ENCODE data around the gene MRPL45. TPM values are rescaled to one million over a fixed set of nuclear protein-coding genes. Genes with fewer than 3 reads are reported as not detected.
A peak's percentile ranks its signal among the peaks of the same experiment; 100 is the strongest.

Gene MRPL45
- total RNA-seq, 1 experiment from 2014 or later, result 40.4 TPM

DNA sequence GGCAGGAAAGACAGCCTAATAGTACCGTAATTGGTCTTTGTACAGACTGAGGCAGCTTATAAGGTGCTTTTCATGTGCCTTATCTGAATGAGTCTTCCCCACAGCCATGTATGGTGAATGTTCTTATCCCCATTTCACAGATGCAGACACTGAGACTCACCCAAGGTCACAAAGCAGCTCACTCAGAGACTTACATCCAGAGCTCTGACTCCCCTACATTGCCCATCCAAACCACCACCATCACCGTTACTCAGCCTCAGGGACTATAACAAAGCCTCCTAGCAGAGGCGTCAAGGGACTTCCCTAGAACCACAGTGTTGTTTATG is 47.4 kb downstream of the MRPL45 start:
- no peak overlapping the region for H3K27ac ChIP-seq
- no peaks in the 10 kb centered on the region for H3K27me3 ChIP-seq (replicated peaks)
- no peaks in the 10 kb centered on the region for H3K4me1 ChIP-seq (replicated peaks)
- no peaks in the 10 kb centered on the region for H3K36me3 ChIP-seq
- no peak for DNase-seq (ENCODE audit: low read depth in 1 of 2, low spot score in 2 of 2)
- H3K4me3 ChIP-seq, result no peak overlapping the region
- H3K9me3 ChIP-seq (replicated peaks), result no peaks in the 10 kb centered on the region

DNA sequence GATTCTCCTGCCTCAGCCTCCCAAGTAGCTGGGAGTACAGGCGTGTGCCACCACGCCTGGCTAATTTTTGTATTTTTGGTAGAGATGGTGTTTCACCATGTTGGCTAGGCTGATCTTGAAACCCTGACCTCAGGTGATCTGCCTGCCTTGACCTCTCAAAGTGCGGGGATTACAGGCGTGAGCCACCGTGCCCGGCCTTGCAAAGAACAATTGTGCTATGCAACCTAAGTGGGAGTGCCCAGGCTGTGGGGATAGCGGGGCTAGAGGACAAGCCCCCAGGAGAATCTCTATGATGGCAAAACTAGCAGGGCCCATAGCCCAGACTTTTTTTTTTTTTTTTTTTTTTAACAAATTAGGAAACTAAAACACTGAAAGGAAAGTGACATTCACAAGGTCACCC is 48.8 kb downstream of the MRPL45 start:
- Histone ChIP-seq H3K27me3 (replicated peaks) (no peaks in the 10 kb centered on the region), H3K27ac (no peak overlapping the region), H3K4me3 (no peak overlapping the region), H3K36me3 (no peaks in the 10 kb centered on the region), H3K4me1 (replicated peaks) (no peaks in the 10 kb centered on the region), H3K9me3 (replicated peaks) (no peaks in the 10 kb centered on the region)
- DNase-seq (ENCODE audit: low read depth in 1 of 2, low spot score in 2 of 2), result no peak

DNA sequence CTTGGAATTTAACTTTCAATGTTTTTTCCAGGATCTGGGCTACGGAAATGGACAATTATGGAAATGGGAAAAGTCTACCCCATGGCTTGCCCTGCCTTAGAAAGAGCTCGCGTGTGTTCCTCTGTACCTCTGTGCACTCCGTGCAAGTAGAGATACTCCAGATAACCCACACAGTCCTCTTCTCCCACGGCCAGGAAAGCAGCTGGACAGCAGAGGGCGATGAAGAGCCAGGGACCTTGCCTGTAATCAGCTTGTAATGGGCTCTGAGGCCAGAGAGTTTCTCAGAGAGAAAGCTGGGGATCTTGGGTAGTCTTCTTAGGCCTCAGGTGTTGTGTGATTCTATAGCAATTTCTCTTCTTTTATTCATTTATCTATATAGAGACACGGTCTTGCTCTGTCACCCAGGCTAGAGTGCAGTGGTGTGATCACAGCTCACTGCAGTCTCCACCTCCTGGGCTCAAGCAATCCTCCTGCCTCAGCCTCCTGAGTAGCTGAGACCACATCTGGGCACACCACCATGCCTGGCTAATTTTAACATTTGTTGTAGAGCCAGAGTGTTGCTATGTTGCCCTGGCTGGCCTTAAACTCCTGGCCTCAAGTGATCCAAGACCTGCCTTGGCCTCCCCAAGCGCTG is 52.2 kb downstream of the MRPL45 start:
- Histone ChIP-seq H3K9me3 (replicated peaks) (no peaks in the 10 kb centered on the region), H3K4me3 (no peak overlapping the region), H3K36me3 (no peaks in the 10 kb centered on the region; the same call in 1 of the 2 replicates), H3K27ac (no peak overlapping the region), H3K4me1 (replicated peaks) (peaks cover 18% of the 10 kb centered on the region), H3K27me3 (replicated peaks) (no peaks in the 10 kb centered on the region)
- DNase-seq (ENCODE audit: low read depth in 1 of 2, low spot score in 2 of 2), result peak; percentile 64 to 77

DNA sequence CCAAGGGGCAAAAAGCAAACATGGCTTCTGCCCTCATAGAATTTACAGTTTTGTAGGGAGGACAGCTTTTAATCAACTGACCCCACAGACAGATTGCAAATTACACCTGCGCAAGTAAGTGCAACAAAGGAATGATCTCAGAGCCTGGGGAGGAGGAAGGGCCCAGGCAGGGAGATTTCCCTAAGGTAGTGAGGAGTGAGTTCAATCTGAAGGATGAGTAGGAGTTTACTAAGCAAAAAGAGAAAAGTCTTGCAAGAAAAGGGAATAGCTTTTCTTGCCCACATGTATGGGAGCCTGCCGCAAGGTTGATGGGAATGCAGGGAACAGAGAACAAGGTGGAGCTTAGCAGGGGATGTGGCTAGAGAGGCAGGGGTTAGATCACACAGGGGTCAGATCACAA is 53.1 kb downstream of the MRPL45 start:
- H3K36me3 ChIP-seq, result peaks cover 6% of the 10 kb centered on the region
- no peaks in the 10 kb centered on the region for H3K9me3 ChIP-seq (replicated peaks)
- H3K4me3 ChIP-seq, result no peak overlapping the region
- peaks cover 21% of the 10 kb centered on the region for H3K4me1 ChIP-seq (replicated peaks)
- H3K27ac ChIP-seq, result no peak overlapping the region
- H3K27me3 ChIP-seq (replicated peaks), result no peaks in the 10 kb centered on the region
- no peak for DNase-seq (ENCODE audit: low read depth in 1 of 2, low spot score in 2 of 2)

DNA sequence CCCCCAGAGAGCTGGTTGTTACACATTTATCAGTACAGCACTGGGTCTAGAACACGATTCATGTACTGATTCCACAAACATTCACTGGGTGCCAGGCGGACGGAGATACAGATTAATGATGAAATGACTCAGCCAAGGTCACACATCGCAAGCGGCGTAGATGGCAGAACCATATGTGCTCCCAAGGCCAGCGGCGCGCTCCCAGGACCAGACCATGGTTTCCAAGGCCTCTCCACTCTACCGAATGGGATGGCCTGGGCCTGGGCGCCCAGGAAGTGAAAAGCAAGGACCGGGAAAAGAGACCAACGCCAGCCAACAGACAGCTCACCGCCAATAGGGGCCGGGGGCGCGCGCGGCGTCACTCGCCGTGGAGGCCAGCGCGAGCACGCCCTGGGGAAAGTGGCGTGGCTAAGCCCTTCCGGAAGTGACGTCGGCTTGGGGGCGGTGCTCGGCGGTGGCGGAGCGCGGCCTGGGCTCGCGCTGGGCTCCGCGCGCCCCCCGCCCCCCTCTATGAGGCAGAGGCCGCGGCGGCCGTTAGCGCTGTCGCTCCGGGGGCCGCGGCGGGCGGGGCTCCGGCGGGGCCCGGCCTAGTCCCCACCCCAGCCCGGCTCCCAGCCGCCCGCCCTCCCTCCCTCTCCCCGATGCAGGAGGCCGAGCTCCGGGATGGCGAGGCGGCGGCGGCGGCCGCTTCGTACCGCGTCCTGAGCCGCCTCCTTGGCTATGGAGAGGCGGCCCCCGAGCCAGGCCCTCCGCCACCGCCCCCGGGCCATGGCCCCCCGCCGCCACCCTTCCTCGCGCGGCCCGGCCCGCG is 54.6 kb downstream of the MRPL45 start, which contains the start of gene SOCS7:
SOCS7 (plus strand) TSS at position 433 of the 811 bp plus-strand sequence; CDS start at position 642, 209 bp downstream.
- H3K4me1 ChIP-seq (replicated peaks), result peaks cover 21% of the 10 kb centered on the region
- no peaks in the 10 kb centered on the region for H3K27me3 ChIP-seq (replicated peaks)
- peaks cover 8% of the 10 kb centered on the region for H3K36me3 ChIP-seq
- DNase-seq (ENCODE audit: low read depth in 1 of 2, low spot score in 2 of 2), result peak; percentile 95 to 96
- no peaks in the 10 kb centered on the region for H3K9me3 ChIP-seq (replicated peaks)
- peak within 1 kb of the TSS; percentile 81 for H3K4me3 ChIP-seq
- peak within 1 kb of the TSS; percentile 66 for H3K27ac ChIP-seq

DNA sequence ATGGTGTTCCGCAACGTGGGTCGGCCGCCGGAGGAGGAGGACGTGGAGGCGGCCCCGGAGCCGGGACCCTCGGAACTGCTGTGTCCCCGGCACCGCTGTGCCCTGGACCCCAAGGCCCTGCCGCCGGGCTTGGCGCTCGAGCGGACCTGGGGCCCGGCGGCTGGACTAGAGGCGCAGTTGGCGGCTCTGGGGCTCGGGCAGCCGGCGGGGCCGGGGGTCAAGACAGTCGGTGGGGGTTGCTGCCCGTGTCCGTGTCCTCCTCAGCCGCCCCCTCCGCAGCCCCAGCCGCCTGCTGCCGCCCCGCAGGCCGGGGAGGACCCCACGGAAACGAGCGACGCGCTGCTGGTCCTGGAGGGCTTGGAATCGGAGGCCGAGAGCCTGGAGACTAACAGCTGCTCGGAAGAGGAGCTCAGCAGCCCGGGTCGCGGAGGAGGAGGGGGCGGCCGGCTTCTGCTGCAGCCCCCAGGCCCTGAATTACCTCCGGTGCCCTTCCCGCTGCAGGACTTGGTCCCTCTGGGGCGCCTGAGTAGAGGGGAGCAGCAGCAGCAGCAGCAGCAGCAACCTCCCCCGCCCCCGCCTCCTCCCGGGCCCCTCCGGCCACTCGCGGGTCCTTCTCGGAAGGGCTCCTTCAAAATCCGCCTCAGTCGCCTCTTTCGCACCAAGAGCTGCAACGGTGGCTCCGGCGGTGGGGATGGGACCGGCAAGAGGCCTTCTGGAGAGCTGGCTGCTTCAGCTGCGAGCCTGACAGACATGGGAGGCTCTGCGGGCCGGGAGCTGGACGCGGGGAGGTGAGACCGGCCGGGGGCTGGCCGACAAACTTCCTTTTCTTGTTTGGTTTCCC is 55.5 kb downstream of the MRPL45 start:
- Histone ChIP-seq H3K9me3 (replicated peaks) (no peaks in the 10 kb centered on the region), H3K27me3 (replicated peaks) (no peaks in the 10 kb centered on the region), H3K36me3 (peaks cover 8% of the 10 kb centered on the region), H3K27ac (peak overlapping the region; percentile 51), H3K4me1 (replicated peaks) (peaks cover 21% of the 10 kb centered on the region), H3K4me3 (peak overlapping the region; percentile 81)
- DNase-seq (ENCODE audit: low read depth in 1 of 2, low spot score in 2 of 2), result peak in 1 of 2 experiments; percentile 35

DNA sequence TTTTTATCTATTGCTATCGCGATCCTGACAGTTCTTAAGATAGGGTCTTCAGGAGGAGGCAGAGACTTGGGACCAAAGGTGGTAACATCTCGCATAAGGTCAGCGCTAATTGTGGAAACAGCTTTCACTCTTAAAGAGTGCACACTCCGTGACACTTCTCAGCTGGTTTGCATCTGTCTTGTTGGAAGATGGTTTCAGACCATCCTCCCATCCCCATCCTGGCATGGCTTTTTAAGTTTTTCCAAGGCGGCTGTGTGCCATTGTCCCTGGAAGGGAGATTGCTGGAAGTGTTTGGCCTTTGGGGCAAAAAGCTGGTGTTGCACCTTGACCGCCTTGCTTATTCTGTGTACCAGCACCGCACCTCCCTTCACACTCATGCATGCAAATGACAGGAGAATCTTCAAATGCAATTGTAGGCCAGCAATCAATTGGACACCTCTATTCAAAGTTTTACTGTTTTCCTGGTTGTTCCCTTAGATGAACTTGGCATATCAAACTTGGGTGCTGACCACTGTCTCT is 56.2 kb downstream of the MRPL45 start:
- no peak overlapping the region for H3K27ac ChIP-seq
- no peaks in the 10 kb centered on the region for H3K9me3 ChIP-seq (replicated peaks)
- H3K27me3 ChIP-seq (replicated peaks), result no peaks in the 10 kb centered on the region
- H3K36me3 ChIP-seq, result peaks cover 8% of the 10 kb centered on the region
- peak in 1 of 2 experiments; percentile 36 for DNase-seq (ENCODE audit: low read depth in 1 of 2, low spot score in 2 of 2)
- H3K4me3 ChIP-seq, result peak overlapping the region; percentile 81
- H3K4me1 ChIP-seq (replicated peaks), result peaks cover 21% of the 10 kb centered on the region

DNA sequence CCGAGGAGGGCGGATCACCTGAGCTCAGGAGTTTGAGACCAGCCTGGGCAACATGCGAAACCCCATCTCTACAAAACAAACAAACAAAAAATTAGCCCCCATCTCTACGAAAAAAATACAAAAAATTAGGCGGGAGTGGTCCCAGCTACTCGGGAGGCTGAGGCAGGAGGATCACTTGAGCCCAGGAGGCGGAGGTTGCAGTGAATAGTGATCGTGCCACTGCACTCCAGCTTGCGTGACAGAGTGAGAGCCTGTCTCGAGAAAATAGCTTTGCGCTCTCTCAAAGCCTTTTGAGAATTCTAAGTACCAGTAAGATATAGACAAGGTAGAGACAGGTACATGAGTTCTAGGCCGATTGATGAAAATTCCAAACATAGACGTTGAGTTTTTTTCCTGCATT is 56.7 kb downstream of the MRPL45 start:
- DNase-seq (ENCODE audit: low read depth in 1 of 2, low spot score in 2 of 2), result no peak
- Histone ChIP-seq H3K27me3 (replicated peaks) (no peaks in the 10 kb centered on the region), H3K4me1 (replicated peaks) (peaks cover 21% of the 10 kb centered on the region), H3K4me3 (no peak overlapping the region), H3K9me3 (replicated peaks) (no peaks in the 10 kb centered on the region), H3K27ac (no peak overlapping the region), H3K36me3 (peaks cover 8% of the 10 kb centered on the region)

DNA sequence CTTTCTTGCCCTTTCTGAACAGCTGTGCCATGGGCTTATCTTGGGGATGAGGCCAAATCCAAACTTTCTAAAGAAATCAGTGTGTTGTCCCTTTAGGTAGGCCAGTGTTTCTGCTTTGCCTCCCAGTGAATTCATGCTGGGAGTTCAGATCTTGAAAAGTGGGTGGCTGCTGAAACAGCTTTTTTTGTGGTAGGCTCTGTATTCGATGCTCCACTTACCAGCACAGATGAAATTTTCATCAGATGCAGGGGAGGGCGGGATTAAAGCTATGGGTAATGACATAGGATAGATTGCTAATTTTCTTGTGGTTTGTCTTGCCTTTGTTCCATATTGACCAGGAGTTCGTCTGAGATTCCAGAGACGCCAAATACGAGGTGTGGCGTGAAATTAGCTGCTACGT is 57.5 kb downstream of the MRPL45 start:
- peaks cover 21% of the 10 kb centered on the region for H3K4me1 ChIP-seq (replicated peaks)
- H3K4me3 ChIP-seq, result no peak overlapping the region
- DNase-seq (ENCODE audit: low read depth in 1 of 2, low spot score in 2 of 2), result no peak
- H3K27ac ChIP-seq, result no peak overlapping the region
- no peaks in the 10 kb centered on the region for H3K9me3 ChIP-seq (replicated peaks)
- no peaks in the 10 kb centered on the region for H3K27me3 ChIP-seq (replicated peaks)
- H3K36me3 ChIP-seq, result peaks cover 8% of the 10 kb centered on the region

DNA sequence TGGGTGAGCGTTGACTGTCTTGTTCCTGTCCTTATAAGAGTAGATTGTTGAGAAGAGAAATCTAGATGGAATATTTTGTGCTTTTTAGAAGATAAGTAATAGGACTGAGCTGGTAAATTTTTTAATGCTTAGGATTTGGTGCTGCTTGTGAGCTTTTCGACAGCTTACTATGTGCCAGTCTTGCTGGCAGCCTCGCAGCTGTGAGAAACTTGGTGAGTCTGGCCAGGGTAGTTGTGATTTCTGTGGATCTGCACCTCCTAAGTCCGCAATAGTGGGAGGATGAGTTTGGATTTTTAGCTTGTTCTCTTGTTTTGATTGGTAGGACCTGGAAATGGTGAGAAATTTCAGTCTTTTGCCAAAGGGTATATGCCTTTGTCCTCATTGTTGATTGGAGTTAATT is 58.3 kb downstream of the MRPL45 start:
- Histone ChIP-seq H3K36me3 (peaks cover 8% of the 10 kb centered on the region), H3K27ac (no peak overlapping the region), H3K27me3 (replicated peaks) (no peaks in the 10 kb centered on the region), H3K4me1 (replicated peaks) (peaks cover 21% of the 10 kb centered on the region), H3K9me3 (replicated peaks) (no peaks in the 10 kb centered on the region), H3K4me3 (no peak overlapping the region)
- no peak for DNase-seq (ENCODE audit: low read depth in 1 of 2, low spot score in 2 of 2)

DNA sequence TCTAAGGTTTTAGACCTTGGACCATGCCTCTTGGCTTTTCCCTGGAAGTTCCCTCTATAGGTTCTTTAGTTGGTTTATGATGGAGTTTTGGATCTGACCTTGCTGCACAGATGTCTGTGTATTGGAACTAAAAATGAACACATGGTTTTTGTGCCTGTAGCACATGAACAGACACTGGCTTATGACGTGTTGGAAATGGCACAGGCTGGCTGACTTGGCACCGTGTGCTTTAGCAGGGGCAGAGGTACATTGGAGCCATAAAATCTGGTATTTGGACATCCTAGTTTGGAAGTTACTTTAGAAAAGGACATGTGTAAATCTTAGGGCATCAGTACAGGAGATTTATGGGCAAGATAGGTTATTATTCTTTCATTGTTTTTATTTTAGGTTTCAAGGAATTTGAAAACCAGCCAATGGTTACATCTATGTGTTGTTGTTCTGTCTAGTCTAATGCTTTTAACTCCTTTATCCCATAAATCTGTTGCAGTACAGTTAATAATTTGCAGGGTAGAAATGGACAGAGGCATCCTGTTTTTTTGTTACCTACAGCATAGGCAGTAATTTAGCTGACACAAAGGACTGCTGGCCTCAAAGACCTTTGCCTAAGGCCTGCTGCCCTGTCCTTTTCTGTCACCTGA is 60.6 kb downstream of the MRPL45 start:
- Histone ChIP-seq H3K27me3 (replicated peaks) (no peaks in the 10 kb centered on the region), H3K27ac (no peak overlapping the region), H3K4me3 (no peak overlapping the region), H3K36me3 (peaks cover 23% of the 10 kb centered on the region), H3K4me1 (replicated peaks) (peaks cover 14% of the 10 kb centered on the region), H3K9me3 (replicated peaks) (no peaks in the 10 kb centered on the region)
- no peak for DNase-seq (ENCODE audit: low read depth in 1 of 2, low spot score in 2 of 2)

DNA sequence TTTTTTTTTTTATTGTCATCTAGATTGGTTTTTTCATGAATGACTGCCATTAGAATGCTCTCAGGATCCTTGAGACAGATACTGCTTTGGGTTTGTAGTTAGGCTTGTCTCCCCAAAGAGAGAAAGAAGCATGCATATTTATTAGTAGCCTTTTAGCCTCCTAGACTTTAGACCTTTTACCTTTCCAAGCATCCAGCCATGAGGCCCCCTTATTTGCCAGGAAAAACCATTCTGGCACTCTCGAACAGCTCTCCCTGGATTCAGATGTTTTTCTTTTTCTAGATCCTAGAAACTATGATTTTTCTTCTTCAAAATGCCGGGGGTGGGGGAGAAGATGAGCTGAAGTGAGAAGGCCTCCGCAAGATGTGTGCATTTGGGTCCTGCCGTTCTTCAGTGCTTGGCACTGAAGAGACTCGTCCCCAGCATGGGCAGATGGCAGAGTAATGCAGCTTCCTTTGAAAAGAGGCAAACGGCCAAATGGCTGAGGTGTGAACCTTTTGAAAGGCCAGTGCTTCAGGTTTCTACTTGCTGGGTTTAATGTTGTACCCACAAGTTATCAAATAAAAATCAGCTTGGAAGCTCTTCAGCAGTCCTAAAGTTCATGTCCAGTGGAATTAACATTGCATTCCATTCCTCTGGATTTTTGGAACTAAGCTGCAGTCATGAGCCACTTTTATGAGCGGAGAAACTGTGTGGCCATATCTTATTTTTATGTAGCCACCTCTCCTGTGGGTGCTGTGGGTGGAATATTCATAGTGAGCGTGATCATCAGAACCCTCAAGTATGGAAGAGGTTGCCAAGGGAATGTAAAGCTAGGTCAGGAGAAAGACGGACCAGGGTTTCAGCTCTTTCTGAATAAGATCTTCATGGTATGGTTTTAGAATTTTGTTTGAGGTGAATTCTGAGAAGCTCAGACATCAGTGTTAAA is 61.9 kb downstream of the MRPL45 start:
- no peaks in the 10 kb centered on the region for H3K9me3 ChIP-seq (replicated peaks)
- DNase-seq (ENCODE audit: low read depth in 1 of 2, low spot score in 2 of 2), result no peak
- peaks cover 7% of the 10 kb centered on the region; the same call in 1 of the 2 replicates for H3K4me1 ChIP-seq (replicated peaks)
- no peak overlapping the region for H3K4me3 ChIP-seq
- H3K36me3 ChIP-seq, result peaks cover 25% of the 10 kb centered on the region
- no peak overlapping the region for H3K27ac ChIP-seq
- no peaks in the 10 kb centered on the region for H3K27me3 ChIP-seq (replicated peaks)
